ENCODE data around the gene TMEM82.
"Not testable (repeated sequence)": the region's sequence is repeated elsewhere in the genome, so short reads cannot be mapped to it uniquely, and the experiment has no call there.

Gene TMEM82

GRCh38 chr1:15742339-15742801, at the start of gene TMEM82:
TSS of gene TMEM82 (plus strand) at chr1:15742499. CDS start at chr1:15742560, 61 bp downstream.
- DNase-seq (ENCODE audit: low read depth) = no peak

GRCh38 chr1:15693371-15693770, 48.9 kb upstream of the TMEM82 start:
- DNase-seq (ENCODE audit: low read depth) = no peak

GRCh38 chr1:15696956-15697521, 45.3 kb upstream of the TMEM82 start:
- no peak for DNase-seq (ENCODE audit: low read depth)

GRCh38 chr1:15698201-15698600, 44.1 kb upstream of the TMEM82 start:
- DNase-seq (ENCODE audit: low read depth) = no peak

- DNase-seq (ENCODE audit: low read depth) = not testable (repeated sequence)
These were observed 43.0 kb upstream of the TMEM82 start for GRCh38 chr1:15699321-15699720.

- no peak for DNase-seq (ENCODE audit: low read depth)
These were observed 41.8 kb upstream of the TMEM82 start for GRCh38 chr1:15700508-15700907.

GRCh38 chr1:15701784-15702183, 40.5 kb upstream of the TMEM82 start:
- no peak for DNase-seq (ENCODE audit: low read depth)

- peak; percentile 24 for DNase-seq (ENCODE audit: low read depth)
These were observed 39.4 kb upstream of the TMEM82 start for GRCh38 chr1:15702722-15703550.

GRCh38 chr1:15703562-15703961, 38.7 kb upstream of the TMEM82 start:
- peak; percentile 92 for DNase-seq (ENCODE audit: low read depth)

GRCh38 chr1:15704526-15705183, 37.6 kb upstream of the TMEM82 start:
- no peak for DNase-seq (ENCODE audit: low read depth)

GRCh38 chr1:15705184-15705566, 37.1 kb upstream of the TMEM82 start:
- DNase-seq (ENCODE audit: low read depth) = no peak

- DNase-seq (ENCODE audit: low read depth) = no peak
These were observed 35.5 kb upstream of the TMEM82 start for GRCh38 chr1:15706751-15707150.

GRCh38 chr1:15707239-15707925, 34.9 kb upstream of the TMEM82 start:
- no peak for DNase-seq (ENCODE audit: low read depth)

GRCh38 chr1:15708486-15709137, 33.7 kb upstream of the TMEM82 start:
- no peak for DNase-seq (ENCODE audit: low read depth)

GRCh38 chr1:15709226-15709625, 33.1 kb upstream of the TMEM82 start:
- DNase-seq (ENCODE audit: low read depth) = no peak

- no peak for DNase-seq (ENCODE audit: low read depth)
These were observed 30.1 kb upstream of the TMEM82 start for GRCh38 chr1:15712168-15712567.

GRCh38 chr1:15714406-15715136, 27.7 kb upstream of the TMEM82 start:
- DNase-seq (ENCODE audit: low read depth) = peak; percentile 73

- no peak for DNase-seq (ENCODE audit: low read depth)
These were observed 24.7 kb upstream of the TMEM82 start for GRCh38 chr1:15717418-15718125.

GRCh38 chr1:15718199-15718601, 24.1 kb upstream of the TMEM82 start:
- DNase-seq (ENCODE audit: low read depth) = no peak

- DNase-seq (ENCODE audit: low read depth) = no peak
These were observed 22.7 kb upstream of the TMEM82 start for GRCh38 chr1:15719381-15720120.

Data from EH (cell line).